Sigmoid colon (tissue), 4 donors: ENCODE results near the gene CIAO2A.

Experiments
- CTCF ChIP-seq, 4 experiments: fragments of 450-650 bp in 3 of 4; fragments of 200-600 bp in 1 of 4; IDR thresholded peaks; one replicate each; pipeline ENCODE4 v1.5.1; 2016 to 2019; ENCODE audit warnings: antibody characterized with exemption in 4 of 4, mild to moderate bottlenecking in 3 of 4, moderate library complexity in 2 of 4
- POLR2A ChIP-seq, 2 donors: fragments of 450-650 bp; IDR thresholded peaks; one replicate each; pipeline ENCODE4 v1.6.1; 2016; ENCODE audit warnings: antibody characterized with exemption in 2 of 2, mild to moderate bottlenecking in 2 of 2, moderate library complexity in 2 of 2
- POLR2AphosphoS5 ChIP-seq, 4 donors: sonication (generic); formaldehyde crosslinking; IDR thresholded peaks; one replicate each; pipeline ENCODE4 v1.6.1; 2017; ENCODE audit warnings: antibody characterized with exemption in 4 of 4

GRCh38 chr15:64099379-64099778, 5.7 kb upstream of the CIAO2A start:
- TF ChIP-seq POLR2A (IDR thresholded peaks at IDR 0.05): no peak
- TF ChIP-seq CTCF (IDR thresholded peaks at IDR 0.05): no peak
- TF ChIP-seq POLR2AphosphoS5 (IDR thresholded peaks at IDR 0.05): no peak
